Measurements from ENCODE around the gene PTPRN2.
"Not testable (repeated sequence)": the region's sequence is repeated elsewhere in the genome, so short reads cannot be mapped to it uniquely, and the experiment has no call there.

PTPRN2 gene

DNA sequence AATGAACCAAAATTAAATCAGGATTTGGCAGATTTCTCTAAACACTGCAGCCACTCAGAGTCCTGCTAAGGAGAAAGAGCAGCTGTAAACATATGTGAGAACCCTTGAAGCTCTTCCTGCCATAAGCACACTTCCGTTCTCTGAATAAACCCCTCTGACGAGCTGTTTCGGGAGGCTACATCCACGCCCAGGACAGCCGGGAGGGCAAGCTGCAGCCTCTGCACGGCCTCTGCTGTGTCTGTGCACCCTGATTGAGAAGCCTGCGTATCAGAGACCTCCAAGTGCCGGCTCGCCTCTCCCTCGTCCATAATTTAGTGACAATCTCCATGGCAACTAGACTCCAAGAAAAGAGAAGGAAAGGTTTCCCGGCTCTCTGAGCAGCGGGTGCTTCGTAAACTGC, 114.4 kb downstream of the PTPRN2 start:
- in situ Hi-C loops (cut with HindIII; ENCODE audit: low sequenced_read_pairs) = no loop called here

DNA sequence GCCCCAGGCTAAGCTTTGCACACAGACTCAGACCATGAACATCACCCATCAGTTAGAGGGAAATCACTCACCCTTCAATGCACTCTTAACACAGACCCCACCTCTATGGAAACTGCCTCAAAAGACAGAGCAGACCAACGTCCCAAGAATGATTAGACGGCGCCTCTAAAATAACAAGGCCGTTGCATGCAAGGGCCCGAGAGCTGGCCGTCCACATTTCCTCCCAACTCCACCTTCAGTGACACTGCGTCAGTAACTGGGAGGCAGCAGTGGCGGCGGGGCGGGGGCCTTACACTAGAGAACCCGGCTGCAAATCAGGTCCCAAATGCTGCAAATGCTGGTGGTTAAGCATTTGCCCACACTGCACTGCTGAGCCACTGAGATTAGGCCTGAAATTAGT, 115.0 kb downstream of the PTPRN2 start:
- in situ Hi-C loops (cut with HindIII; ENCODE audit: low sequenced_read_pairs) = no loop called here

- in situ Hi-C loops (cut with HindIII; ENCODE audit: low sequenced_read_pairs) = no loop called here
Measured at GRCh38 chr7:158471716-158472115, 115.9 kb downstream of the PTPRN2 start.

DNA sequence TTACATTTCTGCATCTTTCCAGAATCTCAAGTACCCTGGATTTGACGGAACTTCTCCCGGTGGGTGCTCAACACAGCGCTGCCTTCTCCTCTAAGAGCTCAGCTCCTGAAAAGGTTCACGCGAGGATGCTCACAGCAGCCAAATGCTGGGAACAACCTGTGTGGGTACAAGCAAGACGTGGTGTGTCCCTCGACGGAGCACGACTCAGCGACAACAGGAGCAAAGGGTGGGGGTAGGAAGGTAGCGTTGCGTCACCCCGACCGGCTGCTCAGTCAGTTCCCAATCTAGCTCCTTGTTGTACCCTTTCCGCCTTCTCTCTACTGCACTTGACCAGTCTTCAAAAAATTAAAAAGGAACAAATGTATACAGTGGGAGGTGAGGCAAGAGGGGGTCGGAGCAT, 117.3 kb downstream of the PTPRN2 start:
- in situ Hi-C loops (cut with HindIII; ENCODE audit: low sequenced_read_pairs) = no loop called here

DNA sequence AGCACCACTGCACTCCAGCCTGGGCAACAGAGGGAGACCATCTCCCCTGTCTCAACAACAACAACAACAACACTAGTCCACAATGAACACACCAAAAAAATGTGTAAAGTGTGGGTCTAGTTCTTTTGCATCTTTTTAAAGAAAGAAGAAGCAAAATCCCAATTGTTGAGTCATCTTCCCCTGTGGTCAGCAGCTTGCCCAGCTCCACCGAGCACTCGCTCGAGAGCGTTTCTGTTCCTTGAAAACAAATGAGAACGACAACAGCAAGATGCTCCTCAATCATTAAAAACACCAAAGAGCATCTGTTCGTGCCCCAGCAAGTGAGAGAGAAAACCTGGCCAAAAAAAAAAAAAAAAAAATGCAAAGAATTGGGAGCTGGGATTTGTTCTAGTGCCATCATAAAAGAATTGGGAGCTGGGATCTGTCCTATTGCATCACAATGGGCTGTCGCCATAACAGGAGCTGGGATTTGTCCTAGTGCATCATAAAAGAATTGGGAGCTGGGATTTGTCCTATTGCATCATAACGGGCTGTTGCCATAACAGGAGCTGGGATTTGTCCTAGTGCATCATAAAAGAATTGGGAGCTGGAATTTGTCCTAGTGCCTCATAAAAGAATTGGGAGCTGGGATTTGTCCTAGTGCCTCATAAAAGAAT, 118.1 kb downstream of the PTPRN2 start:
- in situ Hi-C loops (cut with HindIII; ENCODE audit: low sequenced_read_pairs) = no loop called here

GRCh38 chr7:158468700-158469296, 118.8 kb downstream of the PTPRN2 start:
- in situ Hi-C loops (cut with HindIII; ENCODE audit: low sequenced_read_pairs) = no loop called here

DNA sequence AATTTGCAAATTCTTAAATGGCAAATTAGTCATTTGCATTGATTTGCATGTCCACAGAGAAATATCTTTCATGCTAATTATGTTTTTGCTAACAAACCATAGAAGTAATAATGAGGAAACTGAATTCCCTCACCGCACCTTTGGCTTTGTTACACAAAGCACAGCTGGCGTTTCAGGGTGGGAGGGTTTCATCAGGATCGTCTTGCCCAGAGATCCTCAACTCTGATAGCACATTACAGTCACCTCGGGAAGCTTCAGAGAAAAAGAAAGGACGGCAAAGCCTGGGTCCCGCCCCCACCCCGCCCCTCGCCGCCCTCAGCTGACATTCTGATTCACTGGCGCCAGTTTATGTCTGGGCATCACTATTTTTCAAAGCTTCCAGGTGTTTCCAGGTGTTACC, 119.4 kb downstream of the PTPRN2 start:
- in situ Hi-C loops (cut with HindIII; ENCODE audit: low sequenced_read_pairs) = no loop called here

GRCh38 chr7:158467562-158467961, 120.1 kb downstream of the PTPRN2 start:
- in situ Hi-C loops (cut with HindIII; ENCODE audit: low sequenced_read_pairs) = no loop called here

- in situ Hi-C loops (cut with HindIII; ENCODE audit: low sequenced_read_pairs) = no loop called here
Measured at GRCh38 chr7:158463317-158463716, 124.3 kb downstream of the PTPRN2 start.

GRCh38 chr7:158461824-158462223, 125.8 kb downstream of the PTPRN2 start:
- in situ Hi-C loops (cut with HindIII; ENCODE audit: low sequenced_read_pairs) = no loop called here

DNA sequence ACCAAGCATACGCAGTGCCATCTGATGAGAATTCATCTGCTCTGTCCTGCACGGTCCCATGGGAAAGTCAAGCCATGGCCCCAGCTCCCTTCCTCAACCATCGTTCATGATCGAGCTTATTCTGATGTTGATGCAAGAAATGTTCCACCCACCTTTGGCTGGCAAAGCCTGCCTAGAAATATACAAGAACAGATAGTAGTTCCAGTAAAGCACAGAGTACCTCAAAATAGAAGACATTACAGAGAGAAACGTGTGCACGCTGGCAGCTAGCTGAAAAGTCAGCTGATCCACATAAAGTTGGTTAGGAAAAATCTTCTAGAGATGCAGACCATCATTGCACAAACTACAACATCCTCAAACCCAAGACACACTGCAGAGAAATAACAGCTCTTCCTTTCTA, 127.0 kb downstream of the PTPRN2 start:
- in situ Hi-C loops (cut with HindIII; ENCODE audit: low sequenced_read_pairs) = no loop called here

DNA sequence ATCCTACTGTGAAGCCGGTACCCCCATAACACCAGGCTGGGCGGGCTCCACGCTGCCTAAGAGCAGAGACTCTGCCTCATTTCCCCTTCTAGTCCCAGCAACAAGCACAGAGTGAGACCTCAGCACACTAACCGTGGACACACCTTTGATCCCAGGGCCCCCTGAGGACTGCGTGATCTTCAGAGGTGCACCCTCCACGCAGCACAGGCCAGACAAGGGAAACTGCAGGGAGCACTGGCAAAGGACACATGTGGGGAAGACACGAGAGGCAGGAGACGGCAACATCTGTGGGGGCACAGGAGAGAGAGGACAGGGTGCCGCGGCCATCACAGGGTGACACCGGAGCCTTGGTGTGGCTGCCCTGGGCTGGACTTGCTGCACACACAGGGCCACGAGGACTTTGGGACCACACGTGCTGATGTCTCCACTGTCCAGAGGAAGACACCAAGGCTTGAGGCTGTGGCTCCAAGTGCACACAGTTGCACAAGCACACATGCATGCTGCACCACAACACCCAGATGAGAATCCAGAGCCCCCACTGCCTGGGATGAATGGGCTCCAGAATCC, 128.8 kb downstream of the PTPRN2 start:
- in situ Hi-C loops (cut with HindIII; ENCODE audit: low sequenced_read_pairs) = no loop called here

GRCh38 chr7:158458096-158458495, 129.5 kb downstream of the PTPRN2 start:
- in situ Hi-C loops (cut with HindIII; ENCODE audit: low sequenced_read_pairs) = no loop called here

DNA sequence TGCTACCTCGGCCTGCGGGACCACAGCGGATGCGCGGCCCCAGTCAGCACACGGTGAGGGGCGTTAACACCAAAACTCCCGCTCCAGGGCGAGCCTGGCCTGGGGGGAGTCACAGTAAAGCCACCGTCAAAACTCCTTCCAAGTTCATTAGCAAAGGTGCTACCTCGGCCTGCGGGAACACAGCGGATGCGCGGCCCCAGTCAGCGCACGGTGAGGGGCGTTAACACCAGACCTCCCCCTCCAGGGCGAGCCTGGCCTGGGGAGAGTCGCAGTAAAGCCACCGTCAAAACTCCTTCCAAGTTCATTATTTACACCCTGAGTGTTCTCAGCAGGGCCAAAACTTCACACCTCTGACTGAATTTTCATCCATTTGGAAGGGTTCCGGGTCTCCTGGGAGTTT, 130.0 kb downstream of the PTPRN2 start:
- in situ Hi-C loops (cut with HindIII; ENCODE audit: low sequenced_read_pairs) = not testable (repeated sequence)

DNA sequence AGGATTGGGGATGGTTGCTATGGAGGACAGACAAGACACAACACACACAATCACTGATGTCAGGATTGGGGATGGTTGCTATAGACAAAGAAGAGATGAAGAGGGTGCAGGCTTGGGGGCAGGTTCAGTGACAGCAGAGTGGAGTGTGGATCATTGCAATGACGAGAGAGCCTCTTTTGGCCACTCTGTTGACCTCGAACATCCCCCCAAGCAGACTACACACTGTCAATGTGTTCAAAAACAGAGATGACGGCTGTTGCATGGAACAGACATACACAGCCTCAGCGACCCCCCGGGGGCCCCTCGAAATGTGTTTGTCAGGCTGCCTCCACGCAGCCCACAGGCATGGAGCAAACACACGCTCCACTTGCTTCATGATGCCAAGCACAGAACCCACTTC, 133.0 kb downstream of the PTPRN2 start:
- in situ Hi-C loops (cut with HindIII; ENCODE audit: low sequenced_read_pairs) = no loop called here

DNA sequence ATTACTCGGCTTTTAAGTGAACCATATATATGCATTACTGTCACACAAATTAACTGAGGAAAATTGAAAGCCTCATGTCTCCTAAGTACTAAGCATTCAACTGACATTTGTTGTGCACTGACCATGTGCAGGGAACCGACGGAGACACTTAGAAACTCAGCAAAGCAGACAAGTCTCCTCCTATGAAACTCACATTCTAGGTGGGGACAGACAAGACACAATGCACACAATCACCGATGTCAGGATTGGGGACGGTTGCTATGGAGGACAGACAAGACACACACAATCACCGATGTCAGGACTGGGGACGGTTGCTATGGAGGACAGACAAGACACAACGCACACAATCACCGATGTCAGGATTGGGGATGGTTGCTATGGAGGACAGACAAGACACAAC, 134.0 kb downstream of the PTPRN2 start:
- in situ Hi-C loops (cut with HindIII; ENCODE audit: low sequenced_read_pairs) = no loop called here

DNA sequence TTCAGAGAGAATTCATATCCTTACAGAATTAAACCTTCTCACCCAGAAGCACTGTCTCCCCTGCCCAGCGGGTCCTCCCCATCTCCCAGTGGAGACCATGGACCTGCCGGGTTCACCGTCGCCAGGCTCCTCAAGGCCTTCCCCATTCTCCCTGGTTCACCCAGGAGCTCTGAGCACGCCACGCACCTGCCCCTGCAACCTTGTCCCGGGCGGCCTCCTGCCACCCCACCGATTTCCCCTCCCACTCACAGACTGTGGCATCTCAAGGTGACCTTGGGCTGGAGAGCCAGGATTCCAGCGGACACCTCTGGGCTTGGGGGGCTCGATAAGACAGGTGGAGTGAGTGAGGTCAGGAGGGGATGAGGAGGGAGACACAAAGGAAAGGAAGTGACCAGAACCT, 135.3 kb downstream of the PTPRN2 start:
- in situ Hi-C loops (cut with HindIII; ENCODE audit: low sequenced_read_pairs) = no loop called here

- in situ Hi-C loops (cut with HindIII; ENCODE audit: low sequenced_read_pairs) = no loop called here
Measured at GRCh38 chr7:158450476-158451124, 137.0 kb downstream of the PTPRN2 start.

- in situ Hi-C loops (cut with HindIII; ENCODE audit: low sequenced_read_pairs) = no loop called here
Measured at GRCh38 chr7:158449942-158450341, 137.7 kb downstream of the PTPRN2 start.

DNA sequence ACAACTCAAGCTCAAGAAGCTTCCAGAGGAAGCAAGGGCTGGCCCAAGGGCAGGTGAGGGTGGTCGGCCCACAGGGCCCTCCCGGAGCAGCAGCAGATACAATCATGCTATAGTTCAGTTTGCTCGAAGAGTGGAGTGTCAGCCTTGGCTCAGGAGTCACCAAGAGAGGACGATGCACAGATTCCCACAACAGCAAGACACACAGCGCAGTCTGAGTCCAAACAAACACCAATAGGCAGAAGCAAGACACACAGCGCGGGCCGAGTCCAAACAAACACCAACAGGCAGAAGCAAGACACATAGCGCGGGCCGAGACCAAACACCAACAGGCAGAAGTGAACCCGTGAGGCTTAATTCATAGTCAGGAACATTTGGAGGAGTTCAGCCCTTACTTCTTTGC, 138.4 kb downstream of the PTPRN2 start:
- in situ Hi-C loops (cut with HindIII; ENCODE audit: low sequenced_read_pairs) = no loop called here

DNA sequence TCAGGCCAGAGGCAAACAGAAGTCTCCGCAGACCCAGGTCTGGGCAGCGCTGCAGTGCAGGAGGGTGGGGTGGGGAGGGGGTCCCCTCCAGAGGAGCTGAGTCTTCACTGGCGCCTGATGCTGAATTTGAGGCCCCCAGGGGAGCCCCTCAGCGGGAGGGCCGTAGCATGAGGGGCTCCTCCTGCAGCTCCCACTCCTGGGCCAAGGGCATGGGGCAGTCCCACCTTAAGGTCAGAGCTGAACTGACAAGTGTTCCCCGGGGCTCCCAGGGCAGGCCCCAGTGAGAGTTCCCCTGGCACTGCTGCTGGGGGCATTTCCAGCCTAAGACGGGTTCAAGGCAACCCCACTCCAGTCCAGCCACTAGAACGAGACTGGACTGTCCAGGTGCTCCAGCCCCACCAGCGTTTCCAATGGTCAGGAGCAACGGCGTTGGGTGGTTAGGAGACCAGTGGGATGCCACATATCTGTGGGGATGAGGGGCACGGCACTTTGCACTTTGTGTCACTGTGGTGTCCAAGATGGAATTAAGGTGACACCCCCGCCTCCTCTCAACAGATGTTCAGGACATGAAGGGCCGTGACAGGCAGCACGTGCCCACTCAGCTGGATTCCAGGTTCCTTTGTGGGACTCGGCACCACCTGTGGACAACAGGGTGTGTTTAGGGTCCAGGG, 139.1 kb downstream of the PTPRN2 start:
- in situ Hi-C loops (cut with HindIII; ENCODE audit: low sequenced_read_pairs) = no loop called here
